Adipocyte (in vitro differentiated cells): ENCODE results near the gene PRDM2.

ENCODE experiments used
- DNase-seq: peaks from one replicate; pipeline ENCODE4 v3.0.0-alpha.2; 2015; ENCODE audit warnings: low read depth
- H3K27me3 ChIP-seq: replicated peaks from 2 replicates; pipeline ENCODE4 v1.7.0; 2013; ENCODE audit warnings: mild to moderate bottlenecking, low read length, moderate library complexity; ENCODE audit not compliant: control insufficient read depth, insufficient read depth
- H3K36me3 ChIP-seq: 2 replicates; pipeline ENCODE4 v1.7.0; 2013; ENCODE audit warnings: low read length, mild to moderate bottlenecking, moderate library complexity; ENCODE audit not compliant: control insufficient read depth, insufficient read depth, severe bottlenecking
- H3K4me1 ChIP-seq: 2 replicates; pipeline ENCODE4 v1.7.0; 2013; ENCODE audit warnings: mild to moderate bottlenecking, low read length, moderate library complexity; ENCODE audit not compliant: control insufficient read depth, insufficient read depth
- H3K4me3 ChIP-seq: 2 replicates; pipeline ENCODE4 v1.7.0; 2013; ENCODE audit warnings: mild to moderate bottlenecking, low read length, moderate library complexity
- H3K9ac ChIP-seq: 2 replicates; pipeline ENCODE4 v1.7.0; 2013; ENCODE audit warnings: mild to moderate bottlenecking, low read length, moderate library complexity
- H3K9me3 ChIP-seq: 2 replicates; pipeline ENCODE4 v1.7.0; 2013; ENCODE audit warnings: mild to moderate bottlenecking, low read length, moderate library complexity; ENCODE audit not compliant: control insufficient read depth

PRDM2 gene

DNA sequence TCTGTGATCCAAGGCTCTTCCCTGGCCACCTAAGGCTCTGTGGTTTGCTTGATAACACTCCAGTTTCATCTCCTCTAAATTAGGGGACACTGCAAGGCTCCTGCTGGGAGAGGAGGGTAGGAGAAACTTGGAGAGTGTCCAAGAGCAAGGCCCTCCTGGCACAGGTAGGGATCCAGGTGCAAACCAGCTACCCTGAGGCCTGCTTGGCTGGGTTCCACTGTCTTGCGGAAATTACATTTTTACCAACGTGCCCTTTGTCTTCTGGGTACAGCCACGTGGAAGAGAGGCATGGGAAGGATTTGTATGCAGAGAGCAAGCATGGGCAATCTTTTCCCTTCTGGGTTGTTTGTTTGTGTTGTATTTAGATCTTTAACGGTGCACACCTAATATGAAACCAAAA is 132.5 kb downstream of the PRDM2 start:
- Histone ChIP-seq H3K9me3 (peaks cover 10% of the 10 kb centered on the region), H3K27me3 (peaks cover 42% of the 10 kb centered on the region)

GRCh38 chr1:13836136-13836535 is 136.1 kb downstream of the PRDM2 start:
- Histone ChIP-seq H3K4me3 (no peak overlapping the region), H3K4me1 (no peaks in the 10 kb centered on the region), H3K9ac (no peak overlapping the region), H3K27me3 (peaks cover 21% of the 10 kb centered on the region), H3K36me3 (no peaks in the 10 kb centered on the region), H3K9me3 (peaks cover 10% of the 10 kb centered on the region)
- no peak for DNase-seq

More for the DNA sequence above, 132.5 kb downstream of the PRDM2 start:
- Histone ChIP-seq H3K9ac (no peak overlapping the region), H3K4me1 (no peaks in the 10 kb centered on the region), H3K4me3 (no peak overlapping the region), H3K36me3 (no peaks in the 10 kb centered on the region)
- DNase-seq: no peak

DNA sequence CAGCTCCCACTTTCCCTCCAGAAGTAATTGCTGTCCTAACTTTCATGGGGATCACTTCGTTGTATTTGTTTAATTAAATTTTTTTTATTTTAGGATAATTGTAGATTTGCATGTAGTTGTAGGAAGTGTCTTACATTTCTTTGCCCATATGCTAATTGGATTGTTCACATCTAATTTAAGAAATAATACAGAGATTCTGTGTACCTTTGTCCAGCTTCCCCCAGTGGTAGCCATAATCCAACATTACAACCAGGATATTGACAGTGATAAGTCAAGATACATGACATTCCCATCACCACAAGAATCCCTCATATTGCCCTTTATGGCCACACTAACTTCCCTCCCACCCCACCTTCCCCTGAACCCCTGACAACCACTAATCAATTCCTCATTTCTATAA is 136.6 kb downstream of the PRDM2 start:
- Histone ChIP-seq H3K4me1 (no peaks in the 10 kb centered on the region), H3K9ac (no peak overlapping the region), H3K4me3 (no peak overlapping the region), H3K36me3 (no peaks in the 10 kb centered on the region), H3K27me3 (peaks cover 21% of the 10 kb centered on the region), H3K9me3 (peaks cover 10% of the 10 kb centered on the region)
- DNase-seq: no peak

DNA sequence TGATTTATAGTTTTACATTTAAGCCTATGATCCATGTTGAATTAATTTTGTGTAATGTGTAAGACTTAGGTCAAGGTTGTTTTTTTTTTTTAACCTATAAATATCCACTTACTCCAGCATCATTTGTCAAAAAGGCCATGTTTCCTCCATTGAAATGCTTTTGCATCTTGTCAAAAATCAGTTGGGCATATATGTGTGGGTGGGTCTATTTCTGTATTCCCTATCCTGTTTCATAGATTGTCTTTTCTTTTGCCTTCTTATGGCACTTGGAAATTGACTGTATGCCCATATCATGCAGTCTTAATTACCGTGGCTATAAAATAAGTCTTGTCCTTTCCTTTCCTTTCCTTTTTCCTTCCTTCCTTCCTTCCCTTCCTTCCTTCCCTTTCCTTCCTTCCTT is 138.2 kb downstream of the PRDM2 start:
- Histone ChIP-seq H3K4me3 (no peak overlapping the region), H3K9me3 (peaks cover 10% of the 10 kb centered on the region), H3K4me1 (no peaks in the 10 kb centered on the region), H3K27me3 (peaks cover 17% of the 10 kb centered on the region), H3K9ac (no peak overlapping the region), H3K36me3 (no peaks in the 10 kb centered on the region)
- no peak for DNase-seq

GRCh38 chr1:13842497-13842896 is 142.5 kb downstream of the PRDM2 start:
- no peak for DNase-seq

GRCh38 chr1:13851726-13852125 is 151.7 kb downstream of the PRDM2 start:
- Histone ChIP-seq H3K4me3 (no peak overlapping the region), H3K27me3 (peaks cover 6% of the 10 kb centered on the region), H3K9ac (no peak overlapping the region), H3K9me3 (peaks cover 32% of the 10 kb centered on the region), H3K36me3 (no peaks in the 10 kb centered on the region), H3K4me1 (no peaks in the 10 kb centered on the region)
- no peak for DNase-seq

More at GRCh38 chr1:13842497-13842896, 142.5 kb downstream of the PRDM2 start:
- Histone ChIP-seq H3K27me3 (peaks cover 8% of the 10 kb centered on the region), H3K9me3 (no peaks in the 10 kb centered on the region), H3K4me3 (no peak overlapping the region), H3K4me1 (no peaks in the 10 kb centered on the region), H3K36me3 (no peaks in the 10 kb centered on the region), H3K9ac (no peak overlapping the region)

GRCh38 chr1:13855554-13855953 is 155.6 kb downstream of the PRDM2 start:
- Histone ChIP-seq H3K9me3 (peaks cover 39% of the 10 kb centered on the region), H3K36me3 (no peaks in the 10 kb centered on the region), H3K9ac (no peak overlapping the region), H3K27me3 (peaks cover 13% of the 10 kb centered on the region), H3K4me3 (no peak overlapping the region), H3K4me1 (no peaks in the 10 kb centered on the region)
- DNase-seq: no peak

- Histone ChIP-seq H3K9ac (no peak overlapping the region), H3K9me3 (peaks cover 31% of the 10 kb centered on the region), H3K4me1 (peaks cover 16% of the 10 kb centered on the region), H3K27me3 (peaks cover 16% of the 10 kb centered on the region), H3K4me3 (no peak overlapping the region), H3K36me3 (no peaks in the 10 kb centered on the region)
- no peak for DNase-seq
These were observed 160.0 kb downstream of the PRDM2 start for GRCh38 chr1:13860031-13860430.

GRCh38 chr1:13864760-13865159 is 164.8 kb downstream of the PRDM2 start:
- Histone ChIP-seq H3K4me1 (peaks cover 18% of the 10 kb centered on the region), H3K9me3 (no peaks in the 10 kb centered on the region), H3K27me3 (peaks cover 35% of the 10 kb centered on the region), H3K36me3 (no peaks in the 10 kb centered on the region), H3K4me3 (no peak overlapping the region), H3K9ac (peak overlapping the region; percentile 20)
- no peak for DNase-seq

DNA sequence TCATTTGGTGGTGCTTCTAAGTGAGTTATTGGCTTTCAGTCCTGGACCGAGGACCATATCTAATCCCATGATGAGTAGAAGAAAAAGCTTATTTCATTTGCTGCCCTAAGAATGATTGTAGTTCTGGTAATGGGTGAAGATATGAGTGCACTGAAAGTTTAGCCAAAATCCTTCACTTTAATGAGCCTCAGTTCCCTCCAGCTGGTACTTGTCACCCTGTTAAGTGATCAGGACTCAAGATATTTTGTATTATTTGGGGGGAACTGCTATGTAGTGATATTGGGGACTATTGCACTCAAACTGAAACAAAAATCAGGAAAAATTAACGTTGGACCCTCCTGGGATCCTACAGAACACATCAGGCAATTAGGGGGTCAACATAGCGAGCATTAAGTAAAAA is 165.9 kb downstream of the PRDM2 start:
- peaks cover 3% of the 10 kb centered on the region for H3K9me3 ChIP-seq
- DNase-seq: no peak
- H3K9ac ChIP-seq: no peak overlapping the region
- peaks cover 18% of the 10 kb centered on the region for H3K4me1 ChIP-seq
- no peak overlapping the region for H3K4me3 ChIP-seq
- H3K27me3 ChIP-seq: peaks cover 35% of the 10 kb centered on the region
- no peaks in the 10 kb centered on the region for H3K36me3 ChIP-seq

DNA sequence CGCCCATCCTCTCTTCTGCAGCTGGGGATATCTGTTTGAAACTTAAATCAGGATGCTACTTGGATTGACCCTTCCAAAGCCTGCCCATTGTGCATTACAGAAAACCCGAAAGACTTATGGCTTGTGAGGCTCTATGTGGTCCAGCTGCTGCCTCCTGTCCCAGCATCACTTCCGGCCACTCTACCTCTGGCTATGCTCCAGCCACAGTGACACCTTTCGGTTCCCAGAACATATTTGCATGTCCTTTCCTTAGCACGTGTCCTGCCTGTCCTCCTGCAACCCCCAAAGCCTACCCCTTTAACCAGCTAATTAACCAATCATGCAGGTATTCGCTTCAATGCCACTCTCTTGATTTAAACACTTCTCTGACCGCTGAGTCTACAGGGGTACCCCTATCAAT is 167.6 kb downstream of the PRDM2 start:
- Histone ChIP-seq H3K36me3 (no peaks in the 10 kb centered on the region), H3K9me3 (peaks cover 15% of the 10 kb centered on the region), H3K4me3 (no peak overlapping the region), H3K9ac (no peak overlapping the region), H3K27me3 (peaks cover 44% of the 10 kb centered on the region), H3K4me1 (peaks cover 18% of the 10 kb centered on the region)
- DNase-seq: no peak

DNA sequence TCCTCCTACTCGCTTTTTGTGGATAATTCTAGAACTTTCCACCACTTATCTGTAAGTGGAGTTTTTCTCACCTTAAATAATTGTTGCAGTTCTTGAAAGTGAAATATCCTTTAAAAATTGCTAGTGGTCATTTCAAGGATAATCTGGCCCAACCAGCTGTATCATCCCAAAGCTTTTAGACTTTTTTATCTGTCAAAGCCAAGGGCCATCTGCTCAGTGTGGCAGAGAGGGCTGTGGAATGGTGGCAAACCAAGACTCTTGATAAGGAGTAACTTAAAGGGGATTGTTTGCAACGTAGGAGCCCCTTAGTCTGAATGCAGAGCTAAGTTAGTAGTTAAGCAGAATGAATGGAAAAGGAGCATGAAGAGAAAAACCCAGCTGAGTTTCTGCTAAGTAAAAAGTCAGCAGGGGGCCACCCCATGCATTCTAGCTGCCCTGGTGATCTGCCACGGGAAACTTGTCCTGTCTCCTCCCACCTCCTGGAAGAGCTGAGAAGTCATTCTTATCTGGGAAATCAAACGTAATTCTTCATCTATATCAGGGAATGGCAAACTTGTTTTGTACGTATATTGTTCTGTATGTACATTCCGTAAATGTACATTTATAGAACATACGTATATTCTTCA is 169.3 kb downstream of the PRDM2 start:
- no peak overlapping the region for H3K9ac ChIP-seq
- no peaks in the 10 kb centered on the region for H3K36me3 ChIP-seq
- peaks cover 54% of the 10 kb centered on the region for H3K27me3 ChIP-seq
- H3K4me3 ChIP-seq: no peak overlapping the region
- H3K9me3 ChIP-seq: peaks cover 16% of the 10 kb centered on the region
- H3K4me1 ChIP-seq: peaks cover 10% of the 10 kb centered on the region
- DNase-seq: no peak
